Inflammatory macrophage treated with lipopolysaccharide for 4 hours (primary cell): ENCODE results near the gene INTS1.

Experiments
- DNase-seq: peaks from one replicate; pipeline ENCODE4 v3.0.0-alpha.2; 2020

Gene INTS1

GRCh38 chr7:1428941-1429501 lies 75.2 kb downstream of the INTS1 start:
- DNase-seq = no peak

- no peak for DNase-seq
These were observed 77.0 kb downstream of the INTS1 start for GRCh38 chr7:1427064-1427657.

- DNase-seq = no peak
These were observed 77.7 kb downstream of the INTS1 start for GRCh38 chr7:1426474-1426873.

GRCh38 chr7:1425292-1426136 lies 78.7 kb downstream of the INTS1 start:
- DNase-seq = no peak

GRCh38 chr7:1424041-1424440 lies 80.1 kb downstream of the INTS1 start:
- no peak for DNase-seq

GRCh38 chr7:1423264-1423811 lies 80.9 kb downstream of the INTS1 start:
- no peak for DNase-seq

GRCh38 chr7:1422512-1423263 lies 81.5 kb downstream of the INTS1 start:
- DNase-seq = no peak

- no peak for DNase-seq
These were observed 82.2 kb downstream of the INTS1 start for GRCh38 chr7:1421946-1422345.

- DNase-seq = no peak
These were observed 83.0 kb downstream of the INTS1 start for GRCh38 chr7:1421020-1421790.
